MM.1S (cell line): ENCODE data around the gene VWC2.
A peak's percentile ranks its signal among the peaks of the same experiment; 100 is the strongest.

ENCODE experiments used
- DNase-seq: peaks from one replicate; pipeline ENCODE4 v3.0.0-alpha.2; 2015
- H2AFZ ChIP-seq: fragments of 300-600 bp; sonication (generic); 2 replicates; pipeline ENCODE4 v1.6.0; 2016; ENCODE audit warnings: antibody characterized with exemption, low read length
- H3F3A ChIP-seq: fragments of 300-600 bp; sonication (generic); 2 replicates; pipeline ENCODE4 v1.6.1; 2016; ENCODE audit warnings: mild to moderate bottlenecking, antibody characterized with exemption, low read length, moderate library complexity, mixed read lengths; ENCODE audit not compliant: insufficient read depth
- H3K27ac ChIP-seq: fragments of 300-600 bp; sonication (generic); 2 replicates; pipeline ENCODE4 v1.5.1; 2016; ENCODE audit warnings: mild to moderate bottlenecking, low read length
- H3K27me3 ChIP-seq: fragments of 300-600 bp; sonication (generic); replicated peaks from 2 replicates; pipeline ENCODE4 v1.6.0; 2016; ENCODE audit warnings: low read length; ENCODE audit not compliant: insufficient read depth
- H3K36me3 ChIP-seq: fragments of 300-600 bp; sonication (generic); replicated peaks from 2 replicates; pipeline ENCODE4 v1.6.1; 2016; ENCODE audit warnings: mild to moderate bottlenecking, low read length, mixed read lengths; ENCODE audit not compliant: insufficient read depth
- H3K4me1 ChIP-seq: fragments of 300-600 bp; sonication (generic); 2 replicates; pipeline ENCODE4 v1.6.1; 2016; ENCODE audit warnings: low read length, mixed read lengths
- H3K4me2 ChIP-seq: fragments of 300-600 bp; sonication (generic); 2 replicates; pipeline ENCODE4 v1.6.0; 2016; ENCODE audit warnings: low read depth, low read length
- H3K4me3 ChIP-seq: fragments of 300-600 bp; sonication (generic); 2 replicates; pipeline ENCODE4 v1.5.1; 2016; ENCODE audit warnings: low read length, mixed read lengths
- H3K79me2 ChIP-seq: fragments of 300-600 bp; sonication (generic); 2 replicates; pipeline ENCODE4 v1.6.1; 2016; ENCODE audit warnings: mixed run types, low read length, mixed read lengths
- H3K9ac ChIP-seq: fragments of 300-600 bp; sonication (generic); 2 replicates; pipeline ENCODE4 v1.6.1; 2016; ENCODE audit warnings: low read length, mixed read lengths
- H3K9me2 ChIP-seq: fragments of 300-600 bp; sonication (generic); replicated peaks from 2 replicates; pipeline ENCODE4 v1.6.1; 2016; ENCODE audit warnings: mild to moderate bottlenecking, low read length, mixed read lengths; ENCODE audit not compliant: insufficient read depth
- H3K9me3 ChIP-seq: fragments of 300-600 bp; sonication (generic); replicated peaks from 2 replicates; pipeline ENCODE4 v1.6.1; 2016; ENCODE audit warnings: mild to moderate bottlenecking, low read length, mixed read lengths; ENCODE audit not compliant: insufficient read depth
- H4K20me1 ChIP-seq: fragments of 300-600 bp; sonication (generic); 2 replicates; pipeline ENCODE4 v1.6.1; 2016; ENCODE audit warnings: mild to moderate bottlenecking, low read length, moderate library complexity, mixed read lengths; ENCODE audit not compliant: insufficient read depth
- CTCF ChIP-seq: fragments of 300-600 bp; sonication (generic); IDR thresholded peaks from 2 replicates; pipeline ENCODE4 v1.5.1; 2016; ENCODE audit warnings: antibody characterized with exemption, low read length, mixed read lengths
- EZH2 ChIP-seq: fragments of 300-600 bp; sonication (generic); optimal IDR thresholded peaks from 2 replicates; pipeline ENCODE3; 2017; ENCODE audit warnings: low read depth, mild to moderate bottlenecking, antibody characterized with exemption, low read length, mixed read lengths
- EZH2phosphoT487 ChIP-seq: fragments of 300-600 bp; sonication (generic); IDR thresholded peaks from 2 replicates; pipeline ENCODE4 v1.6.1; 2018; ENCODE audit warnings: antibody characterized with exemption, low read length

Gene VWC2

GRCh38 chr7:49892481-49892880 is 119.0 kb downstream of the VWC2 start:
- Histone ChIP-seq H3K9me3 (no peaks in the 10 kb centered on the region), H3K4me2 (no peak overlapping the region)

GRCh38 chr7:49893131-49893530 is 119.7 kb downstream of the VWC2 start:
- TF ChIP-seq EZH2phosphoT487 (no peak), CTCF (no peak), EZH2 (no peak)
- Histone ChIP-seq H3K4me3 (no peak overlapping the region), H3K27me3 (no peaks in the 10 kb centered on the region), H2AFZ (no peak overlapping the region), H3K9me2 (no peaks in the 10 kb centered on the region), H3F3A (no peaks in the 10 kb centered on the region), H3K4me1 (peaks cover 8% of the 10 kb centered on the region; the same call in 1 of the 2 replicates), H3K79me2 (no peaks in the 10 kb centered on the region), H3K9me3 (no peaks in the 10 kb centered on the region), H3K36me3 (no peaks in the 10 kb centered on the region), H3K4me2 (no peak overlapping the region), H3K9ac (no peak overlapping the region), H3K27ac (no peak overlapping the region), H4K20me1 (no peaks in the 10 kb centered on the region)
- DNase-seq: no peak

More at GRCh38 chr7:49892481-49892880, 119.0 kb downstream of the VWC2 start:
- Histone ChIP-seq H3K4me3 (no peak overlapping the region), H3K9ac (no peak overlapping the region), H3K27me3 (no peaks in the 10 kb centered on the region), H3K27ac (no peak overlapping the region), H4K20me1 (no peaks in the 10 kb centered on the region), H3K79me2 (no peaks in the 10 kb centered on the region), H2AFZ (no peak overlapping the region), H3K36me3 (no peaks in the 10 kb centered on the region), H3F3A (no peaks in the 10 kb centered on the region), H3K9me2 (no peaks in the 10 kb centered on the region), H3K4me1 (peaks cover 8% of the 10 kb centered on the region; the same call in 1 of the 2 replicates)
- TF ChIP-seq EZH2: no peak
- TF ChIP-seq CTCF: no peak
- no peak for TF ChIP-seq EZH2phosphoT487
- DNase-seq: peak; percentile 69

- Histone ChIP-seq H3K4me2 (no peak overlapping the region), H3K27ac (no peak overlapping the region), H3K79me2 (no peaks in the 10 kb centered on the region), H3F3A (no peaks in the 10 kb centered on the region), H3K4me1 (peaks cover 8% of the 10 kb centered on the region; the same call in 1 of the 2 replicates), H4K20me1 (no peaks in the 10 kb centered on the region), H3K9me3 (no peaks in the 10 kb centered on the region), H3K9ac (no peak overlapping the region), H3K27me3 (no peaks in the 10 kb centered on the region), H2AFZ (no peak overlapping the region), H3K9me2 (no peaks in the 10 kb centered on the region), H3K4me3 (no peak overlapping the region), H3K36me3 (no peaks in the 10 kb centered on the region)
- DNase-seq: no peak
- TF ChIP-seq CTCF: no peak
- TF ChIP-seq EZH2: no peak
- no peak for TF ChIP-seq EZH2phosphoT487
Observed at GRCh38 chr7:49894543-49894942, 121.1 kb downstream of the VWC2 start.
